GM12891 (cell line): ENCODE results near the gene PLEKHG5.

Source experiments
- POLR2A ChIP-seq: IDR thresholded peaks from 2 replicates; pipeline ENCODE4 v1.6.1; 2011; ENCODE audit warnings: low read depth, low read length, control low read depth
- POLR2AphosphoS5 ChIP-seq: IDR thresholded peaks from 2 replicates; pipeline ENCODE4 v1.6.1; 2011; ENCODE audit warnings: low read depth, low read length, control low read depth

DNA sequence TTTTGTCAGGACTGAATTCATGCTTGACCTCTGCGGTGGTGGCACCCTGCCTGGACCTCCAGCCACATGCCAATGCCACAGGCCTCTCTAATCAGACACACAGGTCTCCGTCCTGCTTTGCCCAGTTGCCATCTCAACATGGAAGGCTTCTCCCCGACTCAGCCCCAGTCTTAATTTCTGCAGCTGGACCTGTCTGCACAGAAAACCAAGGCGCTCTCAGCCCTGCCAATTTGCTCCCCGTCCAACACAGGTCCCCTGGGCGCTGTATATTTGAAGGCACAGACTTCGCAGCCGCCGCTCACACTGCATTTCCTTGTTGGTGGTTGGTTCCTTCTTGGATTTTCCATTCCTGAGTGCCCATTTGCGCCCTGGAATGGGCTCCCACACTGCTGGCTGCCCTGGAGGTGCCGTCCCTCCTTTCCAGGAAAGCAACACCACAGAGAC is 28.0 kb upstream of the PLEKHG5 start:
- TF ChIP-seq POLR2AphosphoS5 (no peak), POLR2A (no peak)
